Natural killer cell (primary cell): ENCODE data around the gene TMEM203. TPM values are rescaled to one million over a fixed set of nuclear protein-coding genes. Genes with fewer than 3 reads are reported as not detected.

ENCODE experiments used
- ATAC-seq, 3 donors: fragments of 150-1000 bp in 2 of 3; fragments of 200-7000 bp in 1 of 3; cut with Tn5 transposase; 1 replicate in 1 of 3; 2 replicates in 2 of 3; pipeline ENCODE4 v1.10.0; 2021; ENCODE audit warnings: mild to moderate bottlenecking in 2 of 3, moderate library complexity in 2 of 3
- DNase-seq, 2 donors: peaks; one replicate each; pipeline versions ENCODE4 v3.0.0 to v3.0.0-alpha.2; 2013 to 2021; ENCODE audit warnings: mixed read lengths in 1 of 2
- H3K27ac ChIP-seq: one replicate; pipeline ENCODE4 v1.5.1; 2013; ENCODE audit warnings: mild to moderate bottlenecking, low read length
- H3K27me3 ChIP-seq: one replicate; pipeline ENCODE4 v1.6.1; 2013; ENCODE audit warnings: low read length; ENCODE audit not compliant: control insufficient read depth, insufficient read depth
- H3K36me3 ChIP-seq: one replicate; pipeline ENCODE4 v1.6.1; 2013; ENCODE audit warnings: low read length; ENCODE audit not compliant: control insufficient read depth, insufficient read depth
- H3K4me1 ChIP-seq: one replicate; pipeline ENCODE4 v1.6.1; 2013; ENCODE audit warnings: low read length; ENCODE audit not compliant: control insufficient read depth, insufficient read depth
- H3K4me3 ChIP-seq: one replicate; pipeline ENCODE4 v1.5.1; 2013; ENCODE audit warnings: low read length
- H3K9me3 ChIP-seq: one replicate; pipeline ENCODE4 v1.6.1; 2013; ENCODE audit warnings: low read length; ENCODE audit not compliant: control insufficient read depth, insufficient read depth
- H3K27ac Mint-ChIP-seq, 2 donors: one replicate each; pipeline ENCODE4 v1.8.0; 2022; ENCODE audit warnings: mild to moderate bottlenecking in 2 of 2, mixed read lengths in 2 of 2, moderate library complexity in 1 of 2
- H3K27me3 Mint-ChIP-seq, 2 donors: one replicate each; pipeline ENCODE4 v1.8.0; 2022; ENCODE audit warnings: low read depth in 2 of 2, mixed read lengths in 2 of 2
- H3K36me3 Mint-ChIP-seq: one replicate; pipeline ENCODE4 v1.8.0; 2022; ENCODE audit warnings: mixed read lengths
- H3K4me1 Mint-ChIP-seq, 2 donors: one replicate each; pipeline ENCODE4 v1.8.0; 2022; ENCODE audit warnings: mixed read lengths in 2 of 2
- H3K4me3 Mint-ChIP-seq: one replicate; pipeline ENCODE4 v1.8.0; 2022; ENCODE audit warnings: mild to moderate bottlenecking, moderate library complexity, mixed read lengths
- H3K9me3 Mint-ChIP-seq, 2 donors: one replicate each; pipeline ENCODE4 v1.8.0; 2022; ENCODE audit warnings: mixed read lengths in 2 of 2
- WGBS: methylation state at CpG from one replicate; pipeline ENCODE4 v1.1.7; 2013; ENCODE audit warnings: missing lambda C conversion rate; ENCODE audit not compliant: insufficient coverage; 5-methylcytosine and 5-hydroxymethylcytosine counted together
- intact Hi-C: fragments of 100-400 bp; cut with micrococcal nuclease; formaldehyde crosslinking; loops from one replicate; pipeline ENCODE4 v1.14.2; 2022
- total RNA-seq, 4 donors: library from RNA; stranded (reverse); fragments of 120-200 nt in 1 of 4; gene quantifications; one replicate each; pipeline versions ENCODE4 v1.2.3 to v1.2.4, GENCODE V29; 2013 to 2022
- TF ChIP-seq, protein P1 (sequence below): fragments of 200-600 bp; IDR thresholded peaks from one replicate; pipeline ENCODE4 v1.8.0; 2022; ENCODE audit warnings: antibody characterized with exemption

TMEM203 gene
- total RNA-seq, 3 donors from 2014 or later (not counting 1 experiment from before 2014, with no cell fraction given): 22.1 to 30.5 (median 27.1) TPM

- ATAC-seq (no peak), DNase-seq (no peak)
- Histone ChIP-seq H3K27ac (no peak within 1 kb of the TSS), H3K4me1 (peaks cover 21% of the 10 kb centered on the region), H3K4me3 (no peak within 1 kb of the TSS), H3K36me3 (no peaks in the 10 kb centered on the region), H3K27me3 (peaks cover 9% of the 10 kb centered on the region), H3K9me3 (no peaks in the 10 kb centered on the region)
- Mint-ChIP-seq H3K36me3 (no peaks in the 10 kb centered on the region), H3K4me3 (no peak within 1 kb of the TSS), H3K27me3 (peaks cover 0 to 9% of the 10 kb centered on the region in 2 donors), H3K9me3 (no peaks in the 10 kb centered on the region), H3K27ac (no peak within 1 kb of the TSS), H3K4me1 (peaks cover 5 to 13% of the 10 kb centered on the region in 2 donors)
- WGBS: 84% methylated on average over 14 of the region's 14 CpGs
- intact Hi-C loops: no loop called here
- TF ChIP-seq, protein P1, sequence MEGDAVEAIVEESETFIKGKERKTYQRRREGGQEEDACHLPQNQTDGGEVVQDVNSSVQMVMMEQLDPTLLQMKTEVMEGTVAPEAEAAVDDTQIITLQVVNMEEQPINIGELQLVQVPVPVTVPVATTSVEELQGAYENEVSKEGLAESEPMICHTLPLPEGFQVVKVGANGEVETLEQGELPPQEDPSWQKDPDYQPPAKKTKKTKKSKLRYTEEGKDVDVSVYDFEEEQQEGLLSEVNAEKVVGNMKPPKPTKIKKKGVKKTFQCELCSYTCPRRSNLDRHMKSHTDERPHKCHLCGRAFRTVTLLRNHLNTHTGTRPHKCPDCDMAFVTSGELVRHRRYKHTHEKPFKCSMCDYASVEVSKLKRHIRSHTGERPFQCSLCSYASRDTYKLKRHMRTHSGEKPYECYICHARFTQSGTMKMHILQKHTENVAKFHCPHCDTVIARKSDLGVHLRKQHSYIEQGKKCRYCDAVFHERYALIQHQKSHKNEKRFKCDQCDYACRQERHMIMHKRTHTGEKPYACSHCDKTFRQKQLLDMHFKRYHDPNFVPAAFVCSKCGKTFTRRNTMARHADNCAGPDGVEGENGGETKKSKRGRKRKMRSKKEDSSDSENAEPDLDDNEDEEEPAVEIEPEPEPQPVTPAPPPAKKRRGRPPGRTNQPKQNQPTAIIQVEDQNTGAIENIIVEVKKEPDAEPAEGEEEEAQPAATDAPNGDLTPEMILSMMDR: no peak
These were observed 25.4 kb upstream of the TMEM203 start, which contains the start of gene SLC34A3 for GRCh38 chr9:137230705-137231371. Gene SLC34A3, plus strand, starts transcription at chr9:137230901. Its CDS starts 802 bp downstream, at chr9:137231703.

DNA sequence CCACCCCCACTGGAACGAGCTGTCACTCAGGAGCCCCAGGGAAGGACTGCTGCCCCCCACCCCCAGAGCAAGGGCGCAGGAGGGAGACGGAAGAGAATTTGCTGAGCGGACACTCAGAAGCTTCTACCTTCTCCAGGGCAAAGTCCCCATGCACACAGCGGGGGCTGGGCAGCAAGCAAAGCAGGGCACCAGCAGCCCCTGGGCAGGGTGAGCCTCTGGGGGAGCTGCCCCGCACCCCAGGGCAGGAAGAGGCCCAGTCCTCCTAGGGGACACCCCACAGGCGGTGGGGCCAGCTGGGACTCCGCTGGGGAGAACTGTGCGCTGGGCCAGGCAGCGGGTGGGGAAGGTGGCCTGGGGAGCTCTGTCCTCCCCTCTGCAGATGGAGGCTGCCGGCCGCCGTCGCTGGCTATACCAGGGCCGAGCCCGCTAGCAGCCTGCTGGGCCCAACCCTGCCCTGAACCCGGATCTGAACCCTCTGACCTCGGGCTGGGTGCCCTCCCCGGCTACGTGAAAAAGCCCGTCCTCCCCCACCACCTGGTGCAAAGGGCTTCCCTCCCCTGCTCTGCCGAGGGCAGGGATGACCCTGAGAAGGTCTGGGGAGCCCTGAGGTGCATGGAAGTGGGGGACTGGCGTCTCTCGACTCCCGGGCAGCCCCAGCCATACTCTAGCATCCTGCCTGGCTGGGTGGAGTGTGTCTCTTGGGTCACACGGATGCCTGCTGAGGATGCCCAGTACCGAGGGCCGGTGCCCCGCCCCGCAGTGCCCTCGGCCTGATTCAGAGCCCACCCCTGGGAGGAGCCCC is 24.7 kb upstream of the TMEM203 start:
- ATAC-seq: no peak
- intact Hi-C loops: loop anchor here (5.0 kb wide), 2 partner anchors 113 to 183 kb away; partner anchors contain the start of gene NPDC1
- Mint-ChIP-seq H3K36me3 (no peaks in the 10 kb centered on the region), H3K27ac (no peak overlapping the region), H3K9me3 (no peaks in the 10 kb centered on the region), H3K4me3 (no peak overlapping the region), H3K4me1 (peaks cover 5 to 9% of the 10 kb centered on the region in 2 donors), H3K27me3 (peaks cover 0 to 7% of the 10 kb centered on the region in 2 donors)
- TF ChIP-seq, protein P1: no peak
- Histone ChIP-seq H3K4me1 (peaks cover 15% of the 10 kb centered on the region), H3K27ac (no peak overlapping the region), H3K4me3 (no peak overlapping the region), H3K36me3 (no peaks in the 10 kb centered on the region), H3K27me3 (peaks cover 9% of the 10 kb centered on the region), H3K9me3 (no peaks in the 10 kb centered on the region)
- WGBS: 64% methylated on average over 31 of the region's 31 CpGs
- DNase-seq: no peak

DNA sequence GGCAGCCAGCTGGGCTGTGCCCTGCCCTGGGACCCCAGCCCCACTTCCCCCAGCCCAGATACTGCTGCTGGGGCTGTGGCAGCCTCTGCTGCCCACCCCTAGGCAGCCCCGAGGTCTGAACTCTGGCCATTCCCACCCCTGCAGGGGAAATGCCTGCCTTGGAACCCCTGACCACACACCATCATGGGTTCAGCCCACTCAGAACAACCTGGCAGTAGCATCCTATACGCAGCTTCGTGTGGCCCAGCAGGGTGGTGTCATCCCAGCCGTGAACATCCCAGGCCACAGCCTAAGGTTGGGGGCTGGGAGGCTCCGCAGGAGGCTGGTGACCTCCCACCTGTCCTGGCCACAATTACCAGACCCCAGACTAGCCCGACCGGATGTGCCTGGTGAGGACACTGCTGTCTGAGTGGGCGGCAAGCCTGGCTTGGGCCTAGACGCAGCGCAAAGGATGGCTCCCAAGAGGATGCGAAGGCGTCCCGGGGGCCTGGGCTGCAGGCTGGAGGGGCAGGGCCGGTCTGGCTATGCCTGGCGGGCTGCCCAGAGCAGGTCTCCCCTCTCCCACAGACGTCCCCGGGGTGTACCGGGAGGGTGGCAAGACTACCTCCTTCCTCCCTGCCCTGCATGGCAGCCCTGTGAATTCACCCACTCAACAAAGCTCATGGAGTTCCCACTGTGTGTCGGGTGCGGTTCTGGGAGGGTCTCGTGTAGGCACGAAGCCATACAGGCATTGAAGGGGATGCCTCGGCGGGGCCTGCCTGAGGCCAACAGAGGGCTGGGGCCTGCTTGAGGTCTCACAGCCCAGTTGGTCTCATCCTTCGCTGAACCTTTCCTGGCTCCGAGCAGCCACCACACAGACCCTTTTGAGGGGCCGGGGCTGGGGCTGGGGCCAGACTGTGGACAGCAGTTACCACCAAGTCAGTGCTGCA is 23.8 kb upstream of the TMEM203 start:
- TF ChIP-seq, protein P1: no peak
- no peaks in the 10 kb centered on the region for H3K36me3 Mint-ChIP-seq
- intact Hi-C loops: loop anchor here (5.0 kb wide), 2 partner anchors 112 to 182 kb away; partner anchors contain the start of gene NPDC1
- H3K4me3 Mint-ChIP-seq: no peak overlapping the region
- Histone ChIP-seq H3K9me3 (no peaks in the 10 kb centered on the region), H3K4me3 (no peak overlapping the region), H3K27ac (no peak overlapping the region), H3K27me3 (peaks cover 9% of the 10 kb centered on the region), H3K36me3 (no peaks in the 10 kb centered on the region), H3K4me1 (peaks cover 16% of the 10 kb centered on the region)
- WGBS: 71% methylated on average over 27 of the region's 27 CpGs
- H3K4me1 Mint-ChIP-seq: peaks cover 5% of the 10 kb centered on the region in 2 donors
- H3K27ac Mint-ChIP-seq: no peak overlapping the region
- ATAC-seq (no peak), DNase-seq (no peak)
- peaks cover 0 to 3% of the 10 kb centered on the region in 2 donors for H3K27me3 Mint-ChIP-seq
- no peaks in the 10 kb centered on the region for H3K9me3 Mint-ChIP-seq
